Measurements from ENCODE around the gene CLASRP.
"Not testable (repeated sequence)": the region's sequence is repeated elsewhere in the genome, so short reads cannot be mapped to it uniquely, and the experiment has no call there.

CLASRP gene

DNA sequence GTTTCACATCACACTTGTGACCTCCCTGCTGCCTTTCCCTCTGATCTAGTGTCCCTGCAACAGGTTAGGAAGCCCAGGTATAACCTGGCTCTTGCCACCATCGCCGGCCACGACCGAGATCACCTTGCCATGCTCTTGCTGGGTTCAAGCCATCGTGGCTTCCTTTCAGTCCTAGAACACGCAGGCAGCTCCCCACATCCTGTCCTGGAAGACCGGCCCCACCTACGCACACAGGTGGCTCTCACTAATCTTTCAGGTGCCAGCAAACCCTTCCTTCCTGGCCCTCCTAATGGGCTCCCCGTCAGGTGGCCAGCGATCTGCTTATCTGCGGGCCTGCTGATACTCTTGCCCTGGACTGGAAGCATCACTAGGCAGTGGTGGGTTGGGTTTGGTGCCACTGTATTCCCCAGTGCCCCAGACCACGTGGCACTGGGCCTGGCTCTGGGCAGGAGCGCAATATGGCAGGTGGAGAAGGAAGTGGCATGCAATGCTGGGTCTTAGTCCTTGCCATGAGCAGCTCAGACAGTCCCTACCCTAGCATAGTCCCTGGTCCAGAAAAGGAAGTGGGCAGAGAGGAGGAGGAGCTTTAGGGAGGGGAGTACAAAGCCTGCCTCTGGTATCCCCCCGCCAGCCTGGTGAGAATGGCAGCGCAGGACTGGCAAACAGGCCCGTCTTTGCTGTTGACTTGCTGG is 66.0 kb downstream of the CLASRP start:
- no peak for DNase-seq

DNA sequence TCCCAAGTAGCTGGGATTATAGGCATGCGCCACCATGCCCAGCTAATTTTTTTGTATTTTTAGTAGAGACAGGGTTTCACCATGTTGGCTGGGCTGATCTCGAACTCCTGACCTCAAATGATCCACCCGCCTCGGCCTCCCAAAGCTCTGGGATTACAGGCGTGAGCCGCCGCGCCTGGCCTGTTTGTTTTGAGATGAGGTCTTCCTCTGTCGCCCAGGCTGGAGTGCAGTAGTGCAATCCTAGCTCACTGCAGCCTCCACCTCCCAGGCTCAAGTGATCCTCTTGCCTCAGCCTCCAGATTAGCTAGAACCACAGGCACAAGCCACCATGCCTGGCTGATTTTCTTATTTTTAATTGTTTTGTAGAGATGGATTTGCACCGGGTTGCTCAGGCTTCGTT is 67.5 kb downstream of the CLASRP start:
- DNase-seq, result not testable (repeated sequence)

DNA sequence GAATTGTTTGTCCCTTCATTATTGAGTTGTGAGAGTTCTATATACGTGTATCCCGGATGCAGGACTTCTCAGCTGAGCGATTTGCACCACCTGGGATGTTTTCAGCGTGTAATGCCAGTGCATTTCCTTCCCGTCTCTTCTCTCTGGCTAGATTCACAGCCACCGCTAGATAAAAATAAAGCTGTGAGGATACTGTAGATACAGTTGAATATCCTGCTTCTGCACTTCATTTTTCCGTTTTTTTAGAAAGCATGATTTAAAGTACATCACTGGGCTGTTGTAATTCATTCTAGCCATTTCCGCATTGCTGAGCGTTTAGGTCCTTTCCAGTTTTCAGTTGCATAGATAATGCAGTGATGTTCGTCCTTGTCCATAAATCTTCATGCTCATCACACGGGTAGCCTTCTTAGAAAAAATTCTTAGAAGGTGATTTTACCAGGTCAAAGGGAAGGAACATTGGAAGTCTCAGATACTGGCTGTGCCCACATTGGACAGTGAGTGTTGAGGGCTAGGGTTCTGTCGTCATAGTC is 68.8 kb downstream of the CLASRP start:
- no peak for DNase-seq

DNA sequence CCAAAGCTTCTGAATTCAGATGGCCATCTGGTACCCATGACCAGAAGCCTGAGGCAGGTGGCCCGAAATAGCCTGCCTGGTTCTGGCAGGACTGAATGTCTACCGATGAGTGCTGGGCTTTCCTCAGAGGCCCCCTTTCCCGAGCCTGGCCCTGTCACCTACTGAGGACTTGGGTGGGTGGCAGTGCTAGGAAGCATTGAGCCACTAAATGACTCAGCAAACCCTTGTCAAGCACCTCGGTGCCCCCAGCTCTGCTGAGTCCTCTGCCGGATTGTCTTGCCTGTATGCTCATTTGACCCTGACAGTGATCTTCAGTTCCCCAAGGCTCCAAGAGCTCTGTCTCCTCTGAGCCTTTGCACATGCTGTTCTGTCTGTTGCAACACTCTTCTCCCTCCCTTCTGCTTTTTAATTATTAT is 72.0 kb downstream of the CLASRP start:
- DNase-seq, result no peak

DNA sequence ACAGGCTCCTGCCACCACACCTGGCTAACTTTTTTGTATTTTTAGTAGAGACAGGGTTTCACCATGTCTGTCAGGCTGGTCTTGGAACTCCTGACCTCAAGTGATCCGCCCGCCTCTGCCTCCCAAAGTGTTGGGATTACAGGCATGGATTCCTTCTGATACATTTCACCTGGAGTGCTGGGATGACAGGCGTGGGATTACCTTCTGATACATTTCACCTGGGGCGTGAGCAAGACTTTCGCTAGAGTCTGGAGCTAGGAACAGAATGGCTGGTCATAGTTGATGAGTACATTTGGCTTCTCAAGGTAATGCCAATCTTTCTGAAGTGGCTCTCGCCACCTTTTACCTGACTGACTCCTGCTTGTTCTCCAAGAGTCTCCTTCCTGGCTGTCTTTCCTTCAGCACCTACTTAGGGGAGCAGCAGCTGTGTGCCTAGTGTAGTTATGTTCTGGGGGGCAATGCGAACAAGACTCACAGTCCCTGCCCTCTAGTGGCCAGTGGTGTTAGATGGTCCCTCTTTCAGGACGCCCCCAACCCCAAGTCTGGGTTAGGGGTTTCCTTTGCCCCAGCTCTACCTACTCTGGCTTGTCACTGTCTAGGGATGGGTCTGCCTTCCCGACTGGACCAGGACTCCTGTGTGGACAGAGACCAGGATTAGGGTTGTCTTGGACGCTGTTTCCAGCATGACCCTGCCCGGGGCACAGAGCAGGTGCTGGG is 73.4 kb downstream of the CLASRP start:
- DNase-seq, result no peak

DNA sequence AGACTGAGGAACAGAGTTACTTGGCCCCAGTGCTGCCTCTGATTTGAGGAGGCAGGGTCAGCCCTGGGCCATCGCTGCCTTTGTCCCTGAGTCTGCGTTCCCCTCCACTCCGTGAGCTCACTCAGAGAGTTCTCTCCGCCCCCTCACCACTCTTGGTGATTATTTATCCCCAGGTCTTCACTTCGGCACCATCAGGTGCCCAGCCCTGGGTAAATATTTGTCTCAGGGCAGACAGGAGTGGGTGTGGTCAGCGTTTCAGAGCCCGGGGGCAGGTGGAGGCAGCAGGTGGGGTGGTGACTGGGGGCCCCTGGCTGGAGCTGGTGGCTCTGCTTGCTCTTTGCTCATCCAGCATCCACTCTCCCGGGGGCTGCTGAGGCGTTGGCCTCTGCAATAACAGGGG is 74.8 kb downstream of the CLASRP start:
- DNase-seq, result peak; percentile 41

DNA sequence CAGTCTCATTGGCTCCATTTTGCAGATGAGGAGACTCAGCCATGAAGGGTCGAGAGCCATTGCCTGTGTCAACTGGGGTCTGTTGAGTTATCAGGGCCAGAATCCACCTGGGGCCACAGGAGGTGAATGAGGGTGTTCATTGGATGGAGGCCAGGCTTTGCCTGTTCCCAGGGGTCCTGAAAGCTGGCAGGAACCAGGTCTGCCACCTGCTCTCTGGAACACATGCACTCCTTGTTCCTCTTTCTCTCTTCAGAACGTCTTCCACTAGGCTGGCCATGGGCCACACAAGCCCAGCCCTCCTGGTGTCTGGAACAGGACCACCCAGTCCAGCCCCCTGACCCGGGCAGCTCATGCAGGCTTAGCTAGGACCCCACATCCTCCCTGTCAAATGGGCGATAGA is 75.3 kb downstream of the CLASRP start:
- DNase-seq, result no peak

DNA sequence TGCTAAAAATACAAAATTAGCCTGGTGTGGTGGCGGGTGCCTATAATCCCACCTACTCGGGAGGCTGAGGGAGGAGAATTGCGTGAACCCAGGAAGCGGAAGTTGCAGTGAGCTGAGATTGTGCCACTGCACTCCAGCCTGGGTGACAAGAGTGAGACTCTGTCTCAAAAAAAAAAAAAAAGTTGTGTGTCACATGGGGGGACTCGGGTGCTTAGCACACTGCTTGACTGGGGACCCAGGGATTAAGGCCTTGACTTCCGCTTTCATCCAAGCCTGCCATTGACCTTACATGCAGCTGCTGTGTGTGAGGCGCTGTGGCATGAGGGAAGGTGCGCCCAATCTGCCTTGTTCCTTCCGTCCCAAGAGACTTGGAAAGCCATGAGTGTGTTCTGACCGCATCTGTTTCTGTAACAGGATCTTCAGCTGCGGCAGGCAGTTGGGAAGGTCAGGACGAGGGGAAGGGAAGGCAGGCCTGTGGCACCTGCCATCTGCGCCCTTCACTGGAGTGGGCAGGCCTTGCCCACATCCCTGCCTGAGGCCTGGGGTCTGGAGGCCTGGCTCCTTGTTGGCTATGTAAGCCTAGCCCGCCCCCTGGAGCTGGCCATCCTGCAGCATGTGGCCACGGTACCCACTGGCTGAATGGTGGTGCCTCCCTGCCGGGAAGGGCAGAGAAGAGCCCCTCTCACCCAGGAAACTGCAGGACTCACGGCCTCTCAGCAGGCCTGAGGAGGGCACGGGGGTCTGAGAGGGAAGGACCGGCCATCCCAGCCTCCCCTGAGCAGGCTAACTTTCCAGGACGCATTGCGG is 77.2 kb downstream of the CLASRP start:
- peak; percentile 35 for DNase-seq

DNA sequence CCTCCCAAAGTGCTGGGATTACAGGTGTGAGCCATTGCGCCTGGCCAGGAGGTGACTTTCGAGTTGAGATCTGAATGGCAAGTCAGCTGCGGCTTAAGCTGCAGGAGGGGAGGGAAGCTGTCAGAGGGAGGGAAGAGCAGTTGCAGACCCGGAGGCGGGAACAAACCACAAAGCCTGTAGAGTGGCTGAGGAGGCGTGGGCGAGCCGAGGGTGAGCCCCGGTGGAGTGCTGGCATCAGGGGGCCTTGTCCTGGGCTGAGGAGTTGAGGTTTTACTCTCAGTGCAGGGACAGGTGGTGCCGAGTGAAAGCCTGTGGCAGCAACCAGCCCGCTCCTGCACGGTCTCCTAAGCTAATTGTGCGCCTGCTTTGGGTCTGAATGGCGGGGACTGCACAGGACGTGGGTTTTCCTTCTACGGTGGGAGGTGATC is 78.3 kb downstream of the CLASRP start:
- no peak for DNase-seq

DNA sequence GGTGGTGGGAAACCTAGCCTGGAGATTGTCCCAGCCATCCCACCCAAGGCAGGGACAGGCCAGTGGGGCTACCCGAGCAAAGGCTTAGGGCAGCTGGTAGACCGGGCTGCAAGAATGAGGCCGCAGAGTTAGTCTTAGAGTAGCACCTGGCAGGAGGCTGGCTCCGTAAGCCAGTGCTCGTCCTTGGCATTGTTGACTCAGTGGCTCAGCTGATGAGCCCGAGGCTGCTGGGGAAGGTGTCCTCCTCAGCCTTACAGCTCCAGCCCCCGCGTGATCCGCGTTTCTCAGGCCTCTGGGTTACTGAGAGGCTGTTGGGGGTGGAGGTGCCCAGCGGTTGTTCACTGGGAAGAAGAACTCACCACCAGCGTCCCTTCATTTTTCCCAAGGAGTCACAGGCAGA is 78.8 kb downstream of the CLASRP start:
- no peak for DNase-seq

DNA sequence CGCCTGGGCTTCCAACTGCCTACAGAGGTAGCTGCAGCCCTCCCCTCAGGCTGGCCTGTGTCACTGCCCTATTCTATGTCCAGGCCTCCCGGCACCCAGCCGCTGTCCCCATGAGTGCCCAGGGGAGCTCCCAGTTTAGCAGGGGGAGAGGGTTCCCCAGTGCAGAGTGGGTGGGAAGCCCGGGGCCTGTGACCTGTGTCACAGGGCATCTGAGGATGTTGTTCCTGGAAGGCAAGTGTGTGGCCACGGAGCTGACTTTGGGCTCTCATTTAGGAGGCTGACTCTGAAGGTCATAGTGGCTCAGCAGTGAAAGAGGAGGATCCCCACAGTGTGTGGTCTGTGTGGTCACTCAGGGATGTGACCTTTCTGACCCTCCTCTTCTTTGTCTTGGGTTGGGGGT is 79.3 kb downstream of the CLASRP start:
- no peak for DNase-seq

DNA sequence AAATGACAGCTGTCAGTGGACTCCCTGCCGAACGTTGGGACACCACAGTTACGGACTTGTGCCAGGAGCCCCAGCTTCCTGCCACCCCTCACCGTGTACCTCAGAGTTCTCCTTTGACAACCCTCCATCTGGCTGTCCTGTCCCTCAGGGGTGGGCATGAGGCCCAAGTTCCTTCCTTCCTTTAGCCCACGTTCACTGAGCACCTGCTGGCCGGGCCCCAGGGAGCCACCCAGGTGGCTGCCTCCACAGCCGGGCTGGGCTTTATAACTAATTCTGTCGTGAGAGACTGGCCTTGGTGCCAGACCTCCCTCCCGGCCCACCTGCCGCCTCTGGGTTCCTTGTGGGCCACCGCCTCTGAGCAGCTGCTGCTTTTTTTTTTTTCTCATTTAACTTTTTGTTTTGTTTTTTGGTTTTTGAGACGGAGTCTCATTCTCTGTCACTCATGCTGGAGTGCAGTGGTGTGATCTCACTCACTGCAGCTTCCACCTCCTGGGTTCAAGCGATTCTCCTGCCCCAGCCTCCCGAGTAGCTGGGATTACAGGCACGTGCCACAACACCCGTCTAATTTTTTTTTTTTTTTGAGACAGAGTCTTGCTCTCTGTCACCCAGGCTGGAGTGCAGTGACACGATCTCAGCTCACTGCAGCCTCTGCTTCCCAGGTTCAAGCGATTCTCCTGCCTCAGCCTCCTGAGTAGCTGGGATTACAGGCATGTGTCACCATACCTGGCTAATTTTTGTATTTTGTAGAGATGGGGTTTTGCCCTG is 79.9 kb downstream of the CLASRP start:
- DNase-seq, result not testable (repeated sequence)

DNA sequence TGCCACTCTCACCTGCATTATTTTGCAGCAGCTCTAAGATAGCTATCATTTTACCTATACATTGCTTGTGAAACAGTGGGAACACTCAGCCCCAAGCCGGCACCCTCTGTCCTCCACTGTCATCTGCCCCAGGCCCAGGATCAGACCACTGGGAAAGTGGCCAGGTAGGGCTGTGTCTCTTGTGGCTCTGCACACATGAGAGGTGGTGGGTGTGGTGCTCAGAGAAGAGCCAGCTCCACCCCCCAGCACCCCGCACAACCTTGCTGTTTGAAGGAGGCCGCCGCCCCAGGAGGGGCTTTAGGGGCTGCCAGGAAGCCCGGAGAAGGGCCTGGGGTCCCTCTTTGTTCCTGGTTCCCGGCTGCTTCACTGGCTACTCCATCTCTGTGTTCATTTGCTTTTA is 80.7 kb downstream of the CLASRP start:
- no peak for DNase-seq

Measured in NCI-H1092 (cell line).